K562 (cell line): ENCODE data around the gene ENTR1. TPM values are rescaled to one million over a fixed set of nuclear protein-coding genes. Genes with fewer than 3 reads are reported as not detected.

ENCODE experiments used
- ATAC-seq: fragments of 200-7000 bp; cut with Tn5 transposase; 3 replicates; pipeline ENCODE4 v1.9.1; 2020; ENCODE audit warnings: moderate library complexity
- BruUV-seq: library from RNA; stranded (reverse); fragments of 400-500 nt; replicated peaks from 2 replicates; lab custom pipeline; 2021; lab: Mats Ljungman, UMichigan
- CTCF ChIA-PET: fragments of 300-600 bp; formaldehyde crosslinking; extraction: SDS; loops from one replicate; lab custom pipeline; 2021; ENCODE audit warnings: low intra/inter-chr PET ratio; lab: Yijun Ruan, JAX
- POLR2A ChIA-PET: fragments of 300-600, 350-650 bp; sonication (Branson Sonifier 250); formaldehyde crosslinking; extraction: SDS; loops from one replicate; lab custom pipeline; 2021; ENCODE audit warnings: antibody characterized with exemption, inconsistent platforms; lab: Yijun Ruan, JAX
- DNase-seq, 4 experiments: peaks; one replicate each; pipeline versions ENCODE4 v3.0.0 to v3.0.0-alpha.2; 2011 to 2018; ENCODE audit warnings: low spot score in 3 of 4, mixed read lengths in 3 of 4; ENCODE audit errors: extremely low read depth in 1 of 4
- FAIRE-seq: peaks from 2 replicates; lab custom pipeline; 2011; peaks lifted over from hg19 to GRCh38; lab: Jason Lieb, UNC
- H2AFZ ChIP-seq: 2 replicates; pipeline ENCODE4 v1.6.0; 2011; ENCODE audit warnings: low read depth, low read length, control low read depth, inconsistent platforms
- H3K27ac ChIP-seq: fragments of 200-600 bp; 3 replicates; pipeline ENCODE4 v1.8.0; 2011; ENCODE audit warnings: low read depth, mild to moderate bottlenecking, control low read depth, inconsistent platforms, low read length, moderate library complexity, mixed read lengths; ENCODE audit errors: extremely low read depth
- H3K27me3 ChIP-seq, 2 experiments: fragments of 300-600 bp in 1 of 2; 2 replicates in 1 of 2; 3 replicates in 1 of 2; pipeline versions ENCODE4 v1.6.0 to v1.8.0; 2011; ENCODE audit warnings: inconsistent platforms in 2 of 2, low read length in 2 of 2, mild to moderate bottlenecking in 1 of 2, mixed read lengths in 1 of 2, moderate library complexity in 1 of 2; ENCODE audit not compliant: control insufficient read depth in 2 of 2, insufficient read depth in 2 of 2
- H3K36me3 ChIP-seq: fragments of 300-600 bp; 3 replicates; pipeline ENCODE4 v1.8.0; 2011; ENCODE audit warnings: mild to moderate bottlenecking, low read length, inconsistent platforms; ENCODE audit not compliant: control insufficient read depth, insufficient read depth
- H3K4me1 ChIP-seq, 2 experiments: fragments of 200-600 bp in 1 of 2; replicated peaks in 1 of 2; 2 replicates in 1 of 2; 3 replicates in 1 of 2; pipeline versions ENCODE4 v1.5.1 to v1.8.0; 2011; ENCODE audit warnings: inconsistent platforms in 2 of 2, low read length in 2 of 2, mild to moderate bottlenecking in 1 of 2, mixed read lengths in 1 of 2, moderate library complexity in 1 of 2; ENCODE audit not compliant: control insufficient read depth in 2 of 2, insufficient read depth in 2 of 2
- H3K4me2 ChIP-seq: 2 replicates; pipeline ENCODE4 v1.6.1; 2011; ENCODE audit warnings: low read length, control low read depth, inconsistent platforms, mixed read lengths; ENCODE audit not compliant: insufficient read depth
- H3K4me3 ChIP-seq: fragments of 200-600 bp; sonication (generic), shearing (Covaris generic); 2 replicates; pipeline ENCODE4 v1.5.1; 2016; ENCODE audit warnings: control low read depth, inconsistent platforms
- H3K79me2 ChIP-seq: fragments of 200-600 bp; 3 replicates; pipeline ENCODE4 v1.8.0; 2011; ENCODE audit warnings: low read length, inconsistent platforms; ENCODE audit not compliant: control insufficient read depth, insufficient read depth
- H3K9ac ChIP-seq, 2 experiments: 2 replicates each; pipeline versions ENCODE4 v1.6.0 to v1.6.1; 2011; ENCODE audit warnings: low read depth in 2 of 2, low read length in 2 of 2, control low read depth in 1 of 2, inconsistent platforms in 1 of 2, mild to moderate bottlenecking in 1 of 2, mixed read lengths in 1 of 2; ENCODE audit not compliant: insufficient read depth in 1 of 2
- H3K9me1 ChIP-seq: one replicate; pipeline ENCODE4 v1.6.0; 2011; ENCODE audit warnings: inconsistent platforms, mild to moderate bottlenecking, low read length, moderate library complexity; ENCODE audit not compliant: control insufficient read depth, insufficient read depth
- H3K9me3 ChIP-seq: replicated peaks from 2 replicates; pipeline ENCODE4 v1.5.1; 2011; ENCODE audit warnings: low read depth, low read length, inconsistent platforms; ENCODE audit not compliant: control insufficient read depth, insufficient read depth
- H4K20me1 ChIP-seq: replicated peaks from 2 replicates; pipeline ENCODE4 v1.6.1; 2011; ENCODE audit warnings: low read length, inconsistent platforms, mixed read lengths; ENCODE audit not compliant: control insufficient read depth, insufficient read depth
- CSDE1 ChIP-seq, 2 experiments: fragments of 450-650 bp; IDR thresholded peaks; 2 replicates each; pipeline ENCODE4 v1.6.1; 2016; ENCODE audit warnings: mild to moderate bottlenecking in 1 of 2
- ELF1 ChIP-seq: fragments of 200-800 bp; sonication (Bioruptor generic); IDR thresholded peaks from 2 replicates; pipeline ENCODE4 v1.6.1; 2016; ENCODE audit warnings: missing genetic modification characterization, missing compliant biosample characterization
- HEY1 ChIP-seq: fragments of 250-450 bp; sonication (Bioruptor Pico); IDR thresholded peaks from 2 replicates; pipeline ENCODE4 v1.5.0; 2020; ENCODE audit warnings: mild to moderate bottlenecking, moderate library complexity, borderline replicate concordance
- NFYB ChIP-seq: IDR thresholded peaks from 2 replicates; pipeline ENCODE4 v1.6.1; 2011; ENCODE audit warnings: mild to moderate bottlenecking, moderate library complexity; ENCODE audit not compliant: insufficient read length; ENCODE audit errors: extremely low read depth
- NUFIP1 ChIP-seq: fragments of 450-650 bp; IDR thresholded peaks from 2 replicates; pipeline ENCODE4 v1.6.1; 2018; ENCODE audit not compliant: partially characterized antibody
- POLR3G ChIP-seq: IDR thresholded peaks from 2 replicates; pipeline ENCODE4 v1.6.1; 2011; ENCODE audit not compliant: insufficient read length, insufficient replicate concordance; ENCODE audit errors: extremely low read depth
- SNIP1 ChIP-seq: fragments of 450-650 bp; IDR thresholded peaks from 2 replicates; pipeline ENCODE4 v1.7.1; 2017; ENCODE audit warnings: low read depth, mild to moderate bottlenecking
- THRA ChIP-seq: fragments of 450-650 bp; IDR thresholded peaks from 2 replicates; pipeline ENCODE4 v1.6.1; 2017; ENCODE audit warnings: mild to moderate bottlenecking, moderate library complexity
- ZBTB8A ChIP-seq: fragments of 450-650 bp; IDR thresholded peaks from 2 replicates; pipeline ENCODE4 v1.6.1; 2018; ENCODE audit warnings: mild to moderate bottlenecking, moderate library complexity; ENCODE audit not compliant: partially characterized antibody
- ZNF584 ChIP-seq: fragments of 200-800 bp; sonication (Bioruptor generic); IDR thresholded peaks from 2 replicates; pipeline ENCODE4 v1.6.1; 2016; ENCODE audit warnings: low read depth, mild to moderate bottlenecking, missing genetic modification characterization, missing compliant biosample characterization
- ZNF586 ChIP-seq: fragments of 450-650 bp; formaldehyde crosslinking; conservative IDR thresholded peaks from 2 replicates; pipeline ENCODE4 v1.4.0; 2020; ENCODE audit warnings: mild to moderate bottlenecking, moderate library complexity
- ZNF695 ChIP-seq: fragments of 450-650 bp; formaldehyde crosslinking; IDR thresholded peaks from 2 replicates; pipeline ENCODE4 v1.4.0; 2020; ENCODE audit warnings: mild to moderate bottlenecking, moderate library complexity
- ZNF79 ChIP-seq: fragments of 250-450 bp; sonication (Bioruptor Pico); IDR thresholded peaks from 2 replicates; pipeline ENCODE4 v1.4.0; 2020; ENCODE audit warnings: low read depth, mild to moderate bottlenecking, moderate library complexity
- WGBS: fragments of 100-300 bp; shearing (Covaris generic); methylation state at CpG from one replicate; pipeline ENCODE4 v1.1.6; 2016; ENCODE audit warnings: low coverage, mixed read lengths; ENCODE audit not compliant: insufficient coverage; ENCODE audit errors: missing lambda C conversion rate; 5-methylcytosine and 5-hydroxymethylcytosine counted together
- in situ Hi-C: fragments of 300-500 bp; cut with MboI; formaldehyde crosslinking; loops from 4 replicates; pipeline ENCODE4 v1.15.0; 2018; ENCODE audit warnings: inconsistent platforms, mixed read lengths
- intact Hi-C: fragments of 100-400 bp; cut with micrococcal nuclease; formaldehyde crosslinking; loops from 2 replicates; pipeline ENCODE4 v1.14.2; 2022
- polyA plus RNA-seq, 8 experiments: library from polyadenylated mRNA; depleted of rRNA in 4 of 8; stranded (reverse) in 5 of 8; unstranded in 3 of 8; fragments of >200 nt; fragmentation: Nextera tagmentation in 2 of 8; fragmentation: Illumina TruSeq in 1 of 8; extraction: Ambion mirVana in 2 of 8; extraction: Trizol in 1 of 8; gene quantifications; 2 replicates each; pipeline versions ENCODE4 v1.2.1 to v1.2.3, GENCODE V29; 2011 to 2014; ENCODE audit warnings: inconsistent platforms in 1 of 8, missing spikeins in 1 of 8
- total RNA-seq, 7 experiments: library from RNA; depleted of rRNA in 6 of 7; stranded (reverse); fragments of >200 nt in 6 of 7; fragmentation: Illumina TruSeq in 2 of 7; extraction: Trizol in 2 of 7; gene quantifications; 2 replicates each; pipeline versions ENCODE4 v1.2.1 to v1.2.3, GENCODE V29; 2011 to 2021; ENCODE audit warnings: low replicate concordance in 1 of 7

The ENTR1 gene
- total and polyA plus RNA-seq, 9 of the 15 experiments (the other 6 are each of a cell fraction or from before 2014, with no cell fraction given) = 6.7 to 106 (median 72.6) TPM

GRCh38 chr9:136380381-136380780, 30.0 kb downstream of the ENTR1 start:
- no peak for FAIRE-seq
- no peaks in the 10 kb centered on the region for H4K20me1 ChIP-seq
- no peaks in the 10 kb centered on the region for H3K9me1 ChIP-seq
- H3K9ac ChIP-seq = no peak overlapping the region; a peak in 1 of 4 replicates
- DNase-seq = no peak
- no peak overlapping the region for H2AFZ ChIP-seq
- BruUV-seq = no TSS peak
- intact Hi-C loops = no loop called here
- peaks cover 0 to 42% of the 10 kb centered on the region in 2 experiments; a peak in 1 of 5 replicates for H3K4me1 ChIP-seq
- no peaks in the 10 kb centered on the region for H3K79me2 ChIP-seq
- H3K4me2 ChIP-seq = no peak overlapping the region
- TF ChIP-seq ELF1 (tag) (no peak), ZNF695 (no peak), SNIP1 (no peak), ZNF586 (CRISPR knock-in tag) (no peak), NFYB (no peak), POLR3G (no peak)
- 91% methylated on average over 9 of the region's 17 CpGs for WGBS
- H3K9me3 ChIP-seq = no peaks in the 10 kb centered on the region
- in situ Hi-C loops = no loop called here
- H3K36me3 ChIP-seq = peaks cover 98% of the 10 kb centered on the region; the same call in 2 of the 3 replicates
- no peak overlapping the region for H3K4me3 ChIP-seq
- H3K27ac ChIP-seq = no peak overlapping the region
- no peaks in the 10 kb centered on the region for H3K27me3 ChIP-seq
- CTCF ChIA-PET = no interaction called here
- ATAC-seq = no peak
- POLR2A ChIA-PET = no interaction called here

- Histone ChIP-seq H3K9me3 (no peaks in the 10 kb centered on the region), H4K20me1 (no peaks in the 10 kb centered on the region), H2AFZ (no peak overlapping the region), H3K9me1 (no peaks in the 10 kb centered on the region), H3K27me3 (no peaks in the 10 kb centered on the region), H3K9ac (peak overlapping the region in 1 of 2 experiments; percentile 26; a peak in 1 of 4 replicates), H3K79me2 (no peaks in the 10 kb centered on the region), H3K27ac (no peak overlapping the region), H3K4me2 (no peak overlapping the region), H3K36me3 (peaks cover 98% of the 10 kb centered on the region; the same call in 2 of the 3 replicates), H3K4me1 (peaks cover 0 to 47% of the 10 kb centered on the region in 2 experiments; a peak in 1 of 5 replicates), H3K4me3 (no peak overlapping the region)
- intact Hi-C loops = no loop called here
- no peak for FAIRE-seq
- in situ Hi-C loops = no loop called here
- 91% methylated on average over 11 of the region's 11 CpGs for WGBS
- CTCF ChIA-PET = no interaction called here
- POLR2A ChIA-PET = no interaction called here
- ATAC-seq = no peak
- BruUV-seq = no TSS peak
- no peak for DNase-seq
- no peak for TF ChIP-seq NUFIP1
- no peak for TF ChIP-seq CSDE1 (IDR thresholded peaks at IDR 0.05)
- TF ChIP-seq ZNF584 = no peak
- TF ChIP-seq HEY1 (CRISPR knock-in tag) = no peak
- no peak for TF ChIP-seq THRA
- TF ChIP-seq ZNF79 (CRISPR knock-in tag) = no peak
- TF ChIP-seq ZBTB8A = no peak
These were observed 30.5 kb downstream of the ENTR1 start for GRCh38 chr9:136379891-136380290.
